Heart left ventricle (tissue), 13 donors: ENCODE measurements around the gene S100A13.

Experiments used
- CTCF ChIP-seq, 12 donors: fragments of 200-600 bp; sonication (generic) in 4 of 12; IDR thresholded peaks; one replicate each; pipeline versions ENCODE4 v1.5.0 to v1.8.0; 2018 to 2022; ENCODE audit warnings: antibody characterized with exemption in 12 of 12, mild to moderate bottlenecking in 5 of 12
- POLR2A ChIP-seq, 2 donors: fragments of 450-650 bp; IDR thresholded peaks; one replicate each; pipeline ENCODE4 v1.6.1; 2017; ENCODE audit warnings: antibody characterized with exemption in 2 of 2, mild to moderate bottlenecking in 2 of 2, moderate library complexity in 2 of 2
- donor health status: ischemic (EF 13 %, LVEDD 7.1; RV severe dilation, severe dysfunction).
- donor health status: DM: no; HTN: yes; CAD: no.
- donor health status: DM: no; HTN: no; CAD: no.
- donor health status: ischemic (EF 25% LVEDD 6.9; RV normal size, moderate dysfunction).
- donor health status: ischemic (EF 25% LVEDD 5.7; RV mildly dilated, moderate dysfunction).
- donor health status: ischemic (EF 35%, LVEDD 5.7; RV mildly dilated, moderate dysfunction).
- donor health status: nonischemic (EF 11% LVEDD 7.7; RV severe dilation, severe dysfunction).
- donor health status: DM: yes; HTN: yes; CAD: no.
- donor health status: PGD.
- donor health status: ischemic (EF 29% LVEDD 5.4; RV normal size, mild dysfunction).
- donor health status: nonischemic (EF 23%, LVEDD 6.1; RV moderate dilation, normal function).

- TF ChIP-seq CTCF (IDR thresholded peaks at IDR 0.05), result no peak
- no peak for TF ChIP-seq POLR2A (IDR thresholded peaks at IDR 0.05)
Measured at GRCh38 chr1:153583976-153584375, 43.3 kb downstream of the S100A13 start.
